ENCODE measurements around the gene DEPDC7. TPM values are rescaled to one million over a fixed set of nuclear protein-coding genes. Genes with fewer than 3 reads are reported as not detected.

Gene DEPDC7
- total and polyA plus RNA-seq, 2 of the 13 experiments (the other 11 are each of a cell fraction or from before 2014, with no cell fraction given), result 17.3 to 33.3 TPM

DNA sequence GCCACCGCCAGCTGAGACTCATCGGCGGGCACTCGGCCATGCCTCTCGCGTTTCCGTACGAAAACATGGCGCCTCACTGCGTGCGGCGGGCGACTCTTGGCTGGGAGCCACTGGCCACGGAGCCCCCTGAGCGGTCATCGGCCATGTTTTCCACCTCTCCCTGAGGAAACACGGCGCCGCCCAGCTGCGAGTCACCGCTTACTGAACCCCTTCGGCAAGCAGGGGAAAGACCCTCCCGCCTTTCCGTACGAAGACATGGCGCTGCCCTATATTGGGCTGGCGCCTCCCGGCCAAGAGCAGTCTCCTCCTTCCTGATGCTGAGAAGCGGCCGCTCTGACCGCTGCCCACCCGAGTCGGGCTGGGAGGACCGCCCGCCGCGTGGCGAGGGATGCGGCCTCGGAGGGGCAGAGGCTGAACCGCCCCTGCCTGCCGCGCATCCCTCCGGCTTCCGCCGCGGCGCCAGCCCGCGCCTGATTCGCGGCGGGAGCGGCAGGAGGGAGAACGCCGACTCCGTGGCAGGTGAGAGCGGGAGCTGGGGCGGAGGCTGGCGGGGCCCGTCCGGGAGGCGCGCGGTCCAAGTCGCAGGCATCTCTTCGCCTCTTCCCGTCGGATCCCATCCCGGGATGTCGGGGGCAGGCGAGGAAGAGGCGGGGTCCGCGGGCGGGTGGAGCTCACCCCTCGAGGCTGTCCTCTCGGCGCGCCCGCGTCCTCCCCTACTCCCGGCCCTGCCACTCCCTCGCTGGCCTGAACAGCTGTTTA is 23.8 kb downstream of the DEPDC7 start, which contains the start of gene TCP11L1 (continued):
- TF ChIP-seq, protein P1, sequence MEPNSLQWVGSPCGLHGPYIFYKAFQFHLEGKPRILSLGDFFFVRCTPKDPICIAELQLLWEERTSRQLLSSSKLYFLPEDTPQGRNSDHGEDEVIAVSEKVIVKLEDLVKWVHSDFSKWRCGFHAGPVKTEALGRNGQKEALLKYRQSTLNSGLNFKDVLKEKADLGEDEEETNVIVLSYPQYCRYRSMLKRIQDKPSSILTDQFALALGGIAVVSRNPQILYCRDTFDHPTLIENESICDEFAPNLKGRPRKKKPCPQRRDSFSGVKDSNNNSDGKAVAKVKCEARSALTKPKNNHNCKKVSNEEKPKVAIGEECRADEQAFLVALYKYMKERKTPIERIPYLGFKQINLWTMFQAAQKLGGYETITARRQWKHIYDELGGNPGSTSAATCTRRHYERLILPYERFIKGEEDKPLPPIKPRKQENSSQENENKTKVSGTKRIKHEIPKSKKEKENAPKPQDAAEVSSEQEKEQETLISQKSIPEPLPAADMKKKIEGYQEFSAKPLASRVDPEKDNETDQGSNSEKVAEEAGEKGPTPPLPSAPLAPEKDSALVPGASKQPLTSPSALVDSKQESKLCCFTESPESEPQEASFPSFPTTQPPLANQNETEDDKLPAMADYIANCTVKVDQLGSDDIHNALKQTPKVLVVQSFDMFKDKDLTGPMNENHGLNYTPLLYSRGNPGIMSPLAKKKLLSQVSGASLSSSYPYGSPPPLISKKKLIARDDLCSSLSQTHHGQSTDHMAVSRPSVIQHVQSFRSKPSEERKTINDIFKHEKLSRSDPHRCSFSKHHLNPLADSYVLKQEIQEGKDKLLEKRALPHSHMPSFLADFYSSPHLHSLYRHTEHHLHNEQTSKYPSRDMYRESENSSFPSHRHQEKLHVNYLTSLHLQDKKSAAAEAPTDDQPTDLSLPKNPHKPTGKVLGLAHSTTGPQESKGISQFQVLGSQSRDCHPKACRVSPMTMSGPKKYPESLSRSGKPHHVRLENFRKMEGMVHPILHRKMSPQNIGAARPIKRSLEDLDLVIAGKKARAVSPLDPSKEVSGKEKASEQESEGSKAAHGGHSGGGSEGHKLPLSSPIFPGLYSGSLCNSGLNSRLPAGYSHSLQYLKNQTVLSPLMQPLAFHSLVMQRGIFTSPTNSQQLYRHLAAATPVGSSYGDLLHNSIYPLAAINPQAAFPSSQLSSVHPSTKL (CRISPR knock-in tag; IDR thresholded peaks at IDR 0.05), result no peak; the same call in none of the 2 replicates
- TF ChIP-seq MED1 (CRISPR knock-in tag; IDR thresholded peaks at IDR 0.05) (peak; percentile 29; the same call in 1 of the 2 replicates), ZSCAN21 (CRISPR knock-in tag; IDR thresholded peaks at IDR 0.05; ENCODE audit: borderline replicate concordance) (peak; percentile 51), HNRNPK (IDR thresholded peaks at IDR 0.05; ENCODE audit: low read depth, low read length, poor library complexity, severe bottlenecking) (peak; percentile 12), ZNF790 (CRISPR knock-in tag; IDR thresholded peaks at IDR 0.05; ENCODE audit: borderline replicate concordance) (peak; percentile 70), ZSCAN9 (CRISPR knock-in tag; IDR thresholded peaks at IDR 0.05; ENCODE audit: borderline replicate concordance) (no peak), USF2 (IDR thresholded peaks at IDR 0.05; ENCODE audit: low read depth, low read length) (no peak), USF2 (CRISPR knock-in tag; IDR thresholded peaks at IDR 0.05; ENCODE audit: borderline replicate concordance) (no peak), ZFY (CRISPR knock-in tag; IDR thresholded peaks at IDR 0.05) (peak; percentile 87), SMAD1 (CRISPR knock-in tag; IDR thresholded peaks at IDR 0.05; ENCODE audit: borderline replicate concordance, low read depth) (no peak), ZNF430 (CRISPR knock-in tag; IDR thresholded peaks at IDR 0.05) (peak; percentile 17; the same call in 1 of the 2 replicates), MED8 (CRISPR knock-in tag; IDR thresholded peaks at IDR 0.05; ENCODE audit: insufficient replicate concordance) (peak; percentile 89), HCFC1 (IDR thresholded peaks at IDR 0.05; ENCODE audit: low read depth, low read length) (peak; percentile 59), SRF (IDR thresholded peaks at IDR 0.05; ENCODE audit: low read depth, low read length) (no peak), NFAT5 (CRISPR knock-in tag; IDR thresholded peaks at IDR 0.05) (0 out of 2 replicates have a peak, but pooled peaks have one; percentile 53)
- TF ChIP-seq, protein P2, sequence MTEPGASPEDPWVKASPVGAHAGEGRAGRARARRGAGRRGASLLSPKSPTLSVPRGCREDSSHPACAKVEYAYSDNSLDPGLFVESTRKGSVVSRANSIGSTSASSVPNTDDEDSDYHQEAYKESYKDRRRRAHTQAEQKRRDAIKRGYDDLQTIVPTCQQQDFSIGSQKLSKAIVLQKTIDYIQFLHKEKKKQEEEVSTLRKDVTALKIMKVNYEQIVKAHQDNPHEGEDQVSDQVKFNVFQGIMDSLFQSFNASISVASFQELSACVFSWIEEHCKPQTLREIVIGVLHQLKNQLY (CRISPR knock-in tag; IDR thresholded peaks at IDR 0.05), result 0 out of 2 replicates have a peak, but pooled peaks have one; percentile 18
